HCEC 1CT (cell line): ENCODE data around the gene TEP1.
"Not testable (repeated sequence)": the region's sequence is repeated elsewhere in the genome, so short reads cannot be mapped to it uniquely, and the experiment has no call there.

Experiments
- DNase-seq: peaks from one replicate; pipeline ENCODE4 v3.0.0-alpha.2; 2017

TEP1 gene

DNA sequence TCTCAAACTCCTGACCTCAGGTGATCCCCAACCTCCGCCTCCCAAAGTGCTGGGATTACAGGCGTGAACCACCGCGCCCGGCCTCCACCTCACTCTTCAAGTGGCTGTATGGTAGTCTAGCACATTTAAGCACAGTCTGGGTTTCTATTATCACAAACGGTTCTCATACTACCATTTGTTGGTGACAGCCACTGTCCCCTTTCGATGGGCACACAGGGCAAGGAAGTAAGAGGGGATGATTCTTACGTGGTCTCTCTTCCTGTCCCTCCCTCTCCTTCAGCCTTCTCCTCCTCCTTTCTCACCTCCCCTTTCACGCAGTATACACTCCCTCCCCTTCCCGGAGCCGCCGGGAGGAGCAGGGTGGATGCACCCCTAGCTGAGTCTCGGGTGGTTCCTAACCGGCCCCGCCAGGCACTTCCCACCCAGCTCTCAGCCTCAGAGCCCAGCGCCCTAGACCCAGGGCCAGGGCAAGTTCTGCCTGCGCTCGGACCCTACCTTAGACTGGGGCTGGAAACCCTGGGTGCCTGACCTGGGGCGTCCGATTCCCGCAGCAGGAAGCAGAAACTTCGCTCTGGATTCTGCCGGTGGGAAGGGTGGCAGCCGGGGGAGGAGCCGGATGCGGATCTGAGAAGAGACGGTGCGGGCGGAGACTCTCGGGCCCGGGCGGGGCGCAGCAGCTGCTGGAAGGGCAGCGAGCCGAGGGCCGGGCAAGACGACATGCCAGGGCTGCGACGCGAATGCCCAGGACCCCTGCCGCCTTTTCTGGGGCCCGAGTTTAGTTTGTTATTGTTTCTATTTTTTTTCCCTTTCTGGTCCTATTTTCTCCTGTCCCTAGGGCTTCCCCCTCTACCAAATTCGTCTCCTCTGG is at the start of gene TEP1:
Gene TEP1 (minus strand): TSS at position 626 of the 868 bp plus-strand sequence. CDS start 5,062 bp downstream, outside the sequence.
- DNase-seq = peak; percentile 83

DNA sequence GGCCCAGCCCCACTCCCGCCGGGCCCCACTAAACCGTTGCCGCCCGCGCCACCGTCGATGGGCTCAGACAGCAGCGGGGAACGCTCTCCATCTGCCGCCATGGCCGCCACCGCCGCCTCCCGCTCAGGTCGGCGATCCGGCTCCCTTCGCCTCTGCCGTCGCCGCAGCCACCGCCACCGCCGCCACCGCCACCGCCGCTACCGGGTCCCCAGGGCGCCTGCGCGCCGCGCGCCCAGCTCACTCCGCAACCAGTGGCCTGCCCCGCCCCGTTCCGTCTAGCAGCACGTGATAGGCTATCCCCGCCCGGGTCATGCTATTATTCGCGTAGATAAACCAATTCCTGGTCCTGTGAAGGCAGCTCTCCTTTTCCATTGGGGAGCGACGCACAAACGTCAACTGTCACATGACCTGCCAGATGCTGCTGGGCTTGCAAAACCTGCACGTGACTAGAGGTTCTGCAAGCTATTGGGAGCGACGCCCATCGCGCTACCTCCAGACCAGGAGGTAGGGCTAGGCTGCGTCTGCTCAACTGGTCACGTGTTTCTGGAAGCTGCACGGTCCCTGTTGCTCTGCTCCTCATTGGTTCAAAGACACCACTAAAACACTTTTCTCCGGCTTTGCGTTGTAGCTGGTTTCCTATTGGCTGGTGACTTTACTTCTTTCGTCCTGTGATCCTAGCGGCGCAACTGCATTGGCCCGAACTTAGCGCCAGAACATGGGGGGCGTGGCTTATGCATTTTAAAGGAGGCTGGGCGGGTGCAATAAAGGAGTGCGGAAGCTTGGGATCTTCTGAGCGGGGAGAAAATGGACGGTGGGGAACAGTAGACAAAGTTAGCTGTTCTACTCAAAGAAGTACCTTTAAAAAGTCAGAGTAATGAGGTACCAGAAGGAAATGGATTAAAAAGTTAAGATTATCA is 48.2 kb upstream of the TEP1 start, which contains the start of gene PIP4P1:
Gene PIP4P1 (minus strand): TSS at position 210 of the 917 bp plus-strand sequence. CDS start 109 bp downstream, at position 101.
- peak; percentile 100 for DNase-seq

- no peak for DNase-seq
Observed at GRCh38 chr14:20460458-20461224, 47.3 kb upstream of the TEP1 start.

GRCh38 chr14:20458031-20458789 is 44.9 kb upstream of the TEP1 start:
- no peak for DNase-seq

- no peak for DNase-seq
Observed at GRCh38 chr14:20456971-20457370, 43.7 kb upstream of the TEP1 start.

GRCh38 chr14:20455355-20456300 is 42.3 kb upstream of the TEP1 start:
- peak; percentile 78 for DNase-seq

DNA sequence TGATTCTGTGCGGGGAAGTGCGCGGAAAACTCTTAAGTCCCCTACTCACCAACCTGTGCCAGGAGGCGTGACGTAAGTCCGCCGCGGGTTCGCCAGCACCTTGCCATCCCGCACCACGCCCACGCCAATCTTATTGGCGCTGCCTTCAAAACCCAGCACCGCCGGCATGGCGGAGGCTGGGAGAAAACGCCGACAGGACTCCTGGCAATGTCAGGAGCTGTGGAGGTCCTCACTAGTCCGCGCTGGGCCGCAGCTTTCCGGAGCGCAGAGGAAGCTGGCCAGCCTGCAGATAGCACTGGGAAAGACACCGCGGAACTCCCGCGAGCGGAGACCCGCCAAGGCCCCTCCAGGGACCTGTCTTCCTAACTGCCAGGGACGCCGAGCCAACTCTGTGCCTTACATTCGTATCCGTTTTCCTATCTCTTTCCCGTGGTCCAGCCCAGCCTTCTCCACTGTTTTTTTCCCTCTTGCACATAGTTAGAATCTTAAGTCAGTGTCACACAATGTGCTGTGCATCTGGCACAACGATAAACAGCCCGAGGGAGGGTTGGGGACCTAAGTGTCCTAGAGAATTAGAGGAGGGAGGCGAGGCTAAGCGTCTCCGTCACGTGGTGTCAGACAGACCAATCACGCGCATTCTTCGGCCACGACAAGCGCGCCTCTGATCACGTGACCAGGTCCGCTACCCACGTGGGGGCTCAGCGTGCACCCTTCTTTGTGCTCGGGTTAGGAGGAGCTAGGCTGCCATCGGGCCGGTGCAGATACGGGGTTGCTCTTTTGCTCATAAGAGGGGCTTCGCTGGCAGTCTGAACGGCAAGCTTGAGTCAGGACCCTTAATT is 41.4 kb upstream of the TEP1 start, which contains the start of the genes APEX1 and OSGEP:
Gene APEX1 (plus strand): TSS at position 711 of the 839 bp plus-strand sequence. CDS start 420 bp downstream, outside the sequence.
Gene OSGEP (minus strand): TSS at position 297 of the 839 bp plus-strand sequence. CDS start 129 bp downstream, at position 168.
- DNase-seq = peak; percentile 99

DNA sequence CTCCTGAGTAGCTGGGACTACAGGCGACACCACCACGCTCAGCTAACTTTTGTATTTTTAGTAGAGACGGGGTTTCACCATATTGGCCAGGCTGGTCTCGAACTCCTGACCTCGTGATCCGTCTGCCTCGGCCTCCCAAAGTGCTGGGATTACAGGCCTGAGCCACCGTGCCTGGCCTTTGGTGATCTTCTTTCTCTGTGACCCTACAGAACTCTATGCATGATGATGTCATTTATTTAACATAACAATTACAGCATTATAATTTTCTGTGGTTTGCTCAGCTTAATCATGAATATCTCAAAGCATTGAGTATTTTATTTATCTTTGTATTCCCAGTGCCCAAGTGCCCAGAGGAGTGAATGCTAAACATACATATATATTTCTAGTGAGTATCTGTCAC is 39.5 kb upstream of the TEP1 start:
- DNase-seq = not testable (repeated sequence)

DNA sequence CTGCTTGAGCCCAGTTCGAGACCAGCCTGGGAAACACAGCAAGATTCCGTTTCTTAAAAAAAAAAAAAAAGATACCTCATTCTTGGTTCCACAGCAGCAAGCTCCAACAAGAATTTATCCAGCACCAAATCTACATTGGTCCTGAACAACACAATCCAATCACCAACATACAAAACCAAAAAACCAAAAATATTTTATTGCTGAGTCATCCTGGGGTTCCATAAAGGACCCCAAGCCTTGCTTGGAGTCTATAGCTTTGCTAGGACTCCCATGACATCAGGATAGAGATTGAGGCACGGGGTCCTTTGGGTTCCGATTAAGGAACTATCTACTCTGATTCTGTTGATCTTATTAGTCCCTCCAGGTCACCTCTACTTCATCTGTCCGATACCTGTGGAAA is 33.6 kb upstream of the TEP1 start:
- no peak for DNase-seq

- DNase-seq = not testable (repeated sequence)
Observed at GRCh38 chr14:20443650-20444049, 30.3 kb upstream of the TEP1 start.

DNA sequence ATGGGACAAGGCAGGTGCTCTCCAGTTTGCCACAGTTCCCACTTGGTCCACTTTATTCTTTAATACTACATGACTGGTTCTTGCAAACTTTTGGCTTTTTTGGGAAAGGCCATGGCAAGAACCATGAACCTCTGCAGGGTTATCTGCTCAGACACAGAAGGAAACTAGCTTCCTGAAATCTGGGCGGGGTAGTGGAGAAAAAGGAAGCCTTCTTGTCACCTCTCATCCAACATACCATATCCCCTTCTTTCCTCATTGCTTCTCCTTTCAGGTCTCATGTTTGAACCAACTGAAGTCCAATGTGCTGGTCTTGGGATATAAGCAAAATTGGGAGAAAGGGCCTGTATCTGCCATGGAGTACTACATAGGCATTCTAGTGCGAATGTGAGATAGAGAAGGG is 28.2 kb upstream of the TEP1 start:
- DNase-seq = no peak

- no peak for DNase-seq
Observed at GRCh38 chr14:20440882-20441281, 27.6 kb upstream of the TEP1 start.

GRCh38 chr14:20440465-20440864 is 27.2 kb upstream of the TEP1 start:
- no peak for DNase-seq

DNA sequence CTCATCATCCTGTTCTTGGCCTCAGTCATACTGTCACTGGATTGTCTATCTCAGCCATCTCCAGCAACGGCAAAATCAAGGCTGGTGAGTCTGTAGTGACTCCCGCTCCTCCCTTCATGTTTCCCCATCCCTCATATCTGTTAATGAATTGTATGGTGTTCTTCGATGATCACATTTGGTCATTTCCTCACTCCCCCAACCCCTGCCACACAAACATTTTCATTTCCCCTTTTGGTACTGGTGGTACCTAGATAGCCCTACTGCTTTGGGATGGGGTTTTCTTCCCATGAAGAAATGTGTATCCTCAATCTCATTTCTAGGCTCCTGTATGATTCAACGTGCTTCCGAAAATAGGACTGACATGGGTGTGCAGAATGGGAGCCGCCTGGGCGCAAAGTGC is 25.4 kb upstream of the TEP1 start:
- no peak for DNase-seq

DNA sequence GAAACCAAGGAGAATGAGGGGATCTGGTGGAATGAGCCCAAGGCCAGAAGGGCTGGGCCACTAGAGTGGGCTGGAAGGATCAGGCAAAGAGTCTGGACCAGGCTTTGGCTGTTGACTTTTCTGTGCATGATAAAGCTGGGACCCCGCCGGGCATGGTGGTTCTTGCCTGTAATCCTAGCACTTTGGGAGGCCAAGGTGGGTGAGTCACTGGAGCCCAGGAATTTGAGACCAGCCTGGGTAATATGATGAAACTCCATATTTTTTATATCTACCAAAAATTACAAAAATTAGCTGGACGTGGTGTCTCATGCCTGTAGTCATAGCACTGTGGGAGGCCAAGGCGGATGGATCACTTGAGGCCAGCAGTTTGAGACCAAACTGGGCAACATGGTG is 23.1 kb upstream of the TEP1 start:
- peak; percentile 82 for DNase-seq

DNA sequence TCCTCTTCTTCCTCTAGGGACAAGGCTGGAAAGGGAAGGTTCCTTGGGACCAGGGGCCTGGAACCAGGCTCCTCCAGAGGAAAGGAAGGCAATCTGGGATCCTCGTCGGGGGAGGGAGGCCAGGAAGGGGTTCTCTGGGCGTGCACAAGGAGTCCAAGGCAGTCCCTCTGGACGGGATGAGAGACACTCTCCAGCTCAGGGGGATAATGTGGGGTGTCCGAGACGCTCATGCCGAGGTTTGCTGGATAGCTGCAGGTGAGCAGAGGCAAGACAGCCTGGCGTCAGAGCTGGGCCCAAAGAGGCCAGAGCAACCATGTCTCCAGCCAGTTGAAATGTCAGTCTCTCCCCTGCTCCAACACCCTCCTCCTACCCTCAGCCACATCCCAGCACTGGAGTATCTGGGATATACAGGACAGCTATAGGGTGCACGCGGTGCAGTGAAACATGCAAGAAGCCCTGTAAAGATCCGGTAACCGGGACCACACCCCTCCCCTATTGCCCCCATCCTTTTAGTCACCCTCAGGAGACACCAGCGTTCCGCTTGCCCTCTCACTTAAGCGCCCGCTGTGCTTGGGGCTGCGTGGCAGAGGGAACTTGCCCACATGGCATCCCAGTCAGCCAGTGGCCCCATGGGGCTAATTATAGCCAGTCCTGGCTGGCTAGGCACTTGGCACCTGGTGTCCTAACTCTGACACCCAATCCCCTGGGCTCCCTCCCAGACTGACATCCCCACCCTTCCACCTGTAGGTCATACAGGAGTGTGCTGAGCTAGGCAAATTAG is 22.5 kb upstream of the TEP1 start, which contains the start of gene KLHL33:
Gene KLHL33 (minus strand): TSS at position 585 of the 781 bp plus-strand sequence. CDS start 355 bp downstream, at position 230.
- DNase-seq = no peak

- DNase-seq = peak; percentile 7
Observed at GRCh38 chr14:20434701-20435581, 21.6 kb upstream of the TEP1 start.
